Smooth muscle cell of trachea (primary cell): ENCODE results near the gene MAP3K12. TPM values are rescaled to one million over a fixed set of nuclear protein-coding genes. Genes with fewer than 3 reads are reported as not detected.

Experiments used
- total RNA-seq: library from RNA; depleted of rRNA; stranded (reverse); fragments of >200 nt; gene quantifications from 2 replicates; pipeline ENCODE4 v1.2.1, GENCODE V29; 2014

MAP3K12 gene, protein sequence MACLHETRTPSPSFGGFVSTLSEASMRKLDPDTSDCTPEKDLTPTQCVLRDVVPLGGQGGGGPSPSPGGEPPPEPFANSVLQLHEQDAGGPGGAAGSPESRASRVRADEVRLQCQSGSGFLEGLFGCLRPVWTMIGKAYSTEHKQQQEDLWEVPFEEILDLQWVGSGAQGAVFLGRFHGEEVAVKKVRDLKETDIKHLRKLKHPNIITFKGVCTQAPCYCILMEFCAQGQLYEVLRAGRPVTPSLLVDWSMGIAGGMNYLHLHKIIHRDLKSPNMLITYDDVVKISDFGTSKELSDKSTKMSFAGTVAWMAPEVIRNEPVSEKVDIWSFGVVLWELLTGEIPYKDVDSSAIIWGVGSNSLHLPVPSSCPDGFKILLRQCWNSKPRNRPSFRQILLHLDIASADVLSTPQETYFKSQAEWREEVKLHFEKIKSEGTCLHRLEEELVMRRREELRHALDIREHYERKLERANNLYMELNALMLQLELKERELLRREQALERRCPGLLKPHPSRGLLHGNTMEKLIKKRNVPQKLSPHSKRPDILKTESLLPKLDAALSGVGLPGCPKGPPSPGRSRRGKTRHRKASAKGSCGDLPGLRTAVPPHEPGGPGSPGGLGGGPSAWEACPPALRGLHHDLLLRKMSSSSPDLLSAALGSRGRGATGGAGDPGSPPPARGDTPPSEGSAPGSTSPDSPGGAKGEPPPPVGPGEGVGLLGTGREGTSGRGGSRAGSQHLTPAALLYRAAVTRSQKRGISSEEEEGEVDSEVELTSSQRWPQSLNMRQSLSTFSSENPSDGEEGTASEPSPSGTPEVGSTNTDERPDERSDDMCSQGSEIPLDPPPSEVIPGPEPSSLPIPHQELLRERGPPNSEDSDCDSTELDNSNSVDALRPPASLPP
- total RNA-seq = 43.6 and 61.9 TPM in 2 replicates

DNA sequence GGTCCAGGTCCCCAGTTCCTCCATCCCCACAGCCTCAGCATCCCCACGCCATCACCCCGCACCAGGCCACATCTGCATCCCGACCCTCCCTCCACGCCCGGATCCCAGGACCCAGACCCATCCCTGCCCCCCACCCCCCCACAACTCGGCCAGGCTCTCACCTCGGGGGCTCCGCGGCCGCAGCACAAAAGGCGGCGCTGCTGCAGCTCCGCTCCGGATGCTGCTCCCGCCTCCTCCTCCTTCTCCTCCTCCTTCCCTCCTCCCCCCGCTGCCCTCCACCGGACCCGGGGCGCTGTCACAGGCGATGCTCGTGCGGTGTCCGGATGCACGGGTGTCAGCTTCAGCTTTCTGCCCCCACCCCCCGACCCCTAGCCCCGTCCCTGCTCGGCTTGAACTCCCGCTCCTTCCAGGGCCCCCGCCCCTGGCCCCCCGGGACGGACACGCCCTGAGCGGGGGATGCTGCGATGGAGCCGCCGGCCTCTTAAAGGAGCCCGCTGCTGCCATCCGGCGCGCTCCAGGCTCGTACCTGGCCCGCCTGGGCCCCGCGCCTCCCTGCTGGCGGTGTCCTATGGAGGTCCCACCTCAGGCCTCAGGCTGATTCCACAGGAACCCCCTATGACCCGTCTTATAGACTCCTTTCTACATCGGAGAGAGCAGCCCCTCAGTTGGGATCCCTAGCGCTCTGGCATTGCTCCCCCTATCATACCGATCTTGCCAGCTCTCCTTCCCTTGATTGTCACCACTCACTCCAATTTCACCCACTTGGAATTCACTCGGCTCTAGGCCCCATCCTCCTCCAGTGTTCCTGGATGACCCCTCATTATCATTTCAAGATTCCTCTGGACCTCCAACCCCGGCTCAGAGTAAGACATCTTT lies at the start of gene MAP3K12:
MAP3K12 (minus strand) TSS at position 193 of the 876 bp plus-strand sequence. CDS start 12,067 bp downstream, outside the sequence.

GRCh38 chr12:53506881-53507602 lies 7.8 kb upstream of the MAP3K12 start, which contains the start of gene NPFF:
NPFF (minus strand) TSS chr12:53507484; CDS start chr12:53507474, 10 bp downstream.

GRCh38 chr12:53500776-53501614 lies 1.7 kb upstream of the MAP3K12 start, which contains the start of gene TARBP2:
TARBP2 (plus strand) TSS chr12:53501283; CDS start chr12:53501409, 126 bp downstream.

DNA sequence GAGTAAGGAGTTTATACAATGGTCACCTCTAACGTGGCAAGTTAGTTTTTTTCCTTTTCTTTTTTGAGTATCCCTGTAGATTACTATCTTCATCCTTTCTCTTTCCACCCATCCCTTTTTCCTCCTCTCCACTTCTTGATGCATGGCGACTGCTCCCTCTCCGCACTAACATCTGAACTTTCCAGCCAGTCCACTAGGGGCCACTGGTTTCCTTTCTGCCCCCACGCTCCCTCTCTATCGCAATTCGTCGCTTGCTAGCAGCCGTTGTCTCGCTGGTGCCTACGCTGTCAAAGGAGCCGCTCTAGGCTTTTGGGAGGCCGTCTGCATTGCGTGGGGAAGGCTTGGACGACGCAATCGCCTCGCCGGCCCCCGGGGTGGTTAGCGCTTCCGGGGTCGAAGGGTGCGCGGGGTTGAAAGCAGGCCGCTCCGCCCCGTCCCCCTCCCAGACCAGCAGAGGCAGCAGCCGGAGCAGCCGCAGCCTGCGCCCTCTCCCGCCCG lies 47.5 kb downstream of the MAP3K12 start, which contains the start of gene PCBP2:
PCBP2 (plus strand) TSS at position 442 of the 498 bp plus-strand sequence. CDS start 2,699 bp downstream, outside the sequence.

DNA sequence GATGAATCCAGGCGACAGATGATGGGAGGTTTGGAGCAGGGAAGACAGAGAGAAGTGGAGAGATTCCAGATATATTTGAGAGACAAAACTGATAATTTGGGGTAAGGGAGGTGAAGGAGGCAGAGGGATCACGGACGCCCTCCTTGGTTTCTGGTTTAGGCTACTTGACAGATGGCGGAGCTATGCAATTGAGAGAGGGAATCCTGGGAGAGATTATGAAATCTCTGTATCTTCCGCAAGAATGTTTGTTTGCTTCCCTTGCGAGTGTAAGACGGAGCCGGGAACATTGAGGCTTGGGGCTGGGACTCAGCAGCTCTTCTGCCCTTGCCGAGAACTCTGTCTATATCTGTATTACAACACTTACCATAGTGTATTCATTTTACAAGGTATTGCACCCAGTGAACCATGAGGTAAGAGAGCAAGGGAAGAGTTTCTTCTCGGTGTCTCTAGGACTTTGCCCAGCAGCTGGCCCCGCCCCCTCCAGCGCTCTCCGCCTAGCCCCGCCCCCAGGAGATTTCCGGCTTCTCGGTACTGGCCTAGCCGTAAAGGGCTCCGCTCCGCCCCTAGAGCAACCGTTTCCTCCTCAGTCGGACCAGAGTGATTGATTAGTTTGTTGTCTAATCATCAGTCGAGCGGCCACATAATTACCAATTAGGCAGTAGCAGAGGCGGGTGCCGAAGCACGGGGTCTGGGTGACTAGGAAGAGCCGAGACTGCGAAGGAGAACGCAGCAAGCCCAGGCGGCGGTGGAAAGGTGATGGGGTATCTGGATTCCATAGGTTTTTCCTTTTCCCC lies 58.0 kb downstream of the MAP3K12 start, which contains the start of gene PRR13:
PRR13 (plus strand) TSS at position 695 of the 794 bp plus-strand sequence. CDS start 981 bp downstream, outside the sequence.

Other genes with a start within 250 kb of the MAP3K12 start
- 3.1 and 14.1 TPM in 2 replicates for gene ESPL1, start 231.2 kb downstream of the MAP3K12 start, total RNA-seq
- 480 and 613 TPM in 2 replicates for gene PFDN5, start 203.9 kb downstream of the MAP3K12 start, total RNA-seq
- 56.0 and 58.1 TPM in 2 replicates for gene MYG1, start 199.8 kb downstream of the MAP3K12 start, total RNA-seq
- 48.0 and 54.5 TPM in 2 replicates for gene AAAS, start 177.8 kb downstream of the MAP3K12 start, total RNA-seq
- gene SP7, start 163.1 kb downstream of the MAP3K12 start, total RNA-seq = not detected in 2 replicates
- 29.8 and 34.4 TPM in 2 replicates for gene SP1, start 119.3 kb downstream of the MAP3K12 start, total RNA-seq
- gene AMHR2, start 75.6 kb downstream of the MAP3K12 start, total RNA-seq = not detected in 2 replicates
- gene PRR13, start 57.7 kb downstream of the MAP3K12 start, total RNA-seq = 44.7 and 45.8 TPM in 2 replicates
- gene PCBP2, start 47.4 kb downstream of the MAP3K12 start, total RNA-seq = 292 and 502 TPM in 2 replicates
- gene TARBP2, start 1.8 kb upstream of the MAP3K12 start, total RNA-seq = 46.1 and 47.0 TPM in 2 replicates
- not detected in 2 replicates for gene NPFF, start 8.0 kb upstream of the MAP3K12 start, total RNA-seq
- gene ATF7, start 126.9 kb upstream of the MAP3K12 start, total RNA-seq = 10.1 and 17.3 TPM in 2 replicates
- gene ATP5MC2, start 176.6 kb upstream of the MAP3K12 start, total RNA-seq = 108 and 157 TPM in 2 replicates
- 105 and 211 TPM in 2 replicates for gene CALCOCO1, start 228.0 kb upstream of the MAP3K12 start, total RNA-seq